ENCODE data around the gene DDX1. TPM values are rescaled to one million over a fixed set of nuclear protein-coding genes. Genes with fewer than 3 reads are reported as not detected.

DDX1 gene
- total RNA-seq, 1 donor from 2014 or later, result 58.5 TPM

DNA sequence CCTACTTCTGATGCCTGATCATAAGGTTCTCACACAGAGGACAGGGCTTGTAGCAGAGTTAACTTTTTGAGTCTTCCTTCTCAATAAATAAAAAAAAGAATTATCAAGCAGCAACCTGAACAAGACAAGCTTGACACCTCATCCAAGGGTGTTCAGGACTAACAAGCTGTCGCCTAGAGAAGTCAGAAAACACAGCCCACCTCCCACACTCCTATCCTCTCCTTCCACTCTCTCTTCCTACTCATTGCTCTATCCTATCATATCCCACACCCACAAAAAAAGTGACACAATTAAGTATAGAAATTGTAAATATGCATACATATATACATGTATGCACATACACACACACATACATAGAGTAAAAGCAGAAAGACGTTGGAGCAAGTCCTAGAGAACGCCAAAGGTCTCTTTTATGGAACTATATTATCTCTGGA lies 35.9 kb upstream of the DDX1 start:
- TF ChIP-seq, protein P1, sequence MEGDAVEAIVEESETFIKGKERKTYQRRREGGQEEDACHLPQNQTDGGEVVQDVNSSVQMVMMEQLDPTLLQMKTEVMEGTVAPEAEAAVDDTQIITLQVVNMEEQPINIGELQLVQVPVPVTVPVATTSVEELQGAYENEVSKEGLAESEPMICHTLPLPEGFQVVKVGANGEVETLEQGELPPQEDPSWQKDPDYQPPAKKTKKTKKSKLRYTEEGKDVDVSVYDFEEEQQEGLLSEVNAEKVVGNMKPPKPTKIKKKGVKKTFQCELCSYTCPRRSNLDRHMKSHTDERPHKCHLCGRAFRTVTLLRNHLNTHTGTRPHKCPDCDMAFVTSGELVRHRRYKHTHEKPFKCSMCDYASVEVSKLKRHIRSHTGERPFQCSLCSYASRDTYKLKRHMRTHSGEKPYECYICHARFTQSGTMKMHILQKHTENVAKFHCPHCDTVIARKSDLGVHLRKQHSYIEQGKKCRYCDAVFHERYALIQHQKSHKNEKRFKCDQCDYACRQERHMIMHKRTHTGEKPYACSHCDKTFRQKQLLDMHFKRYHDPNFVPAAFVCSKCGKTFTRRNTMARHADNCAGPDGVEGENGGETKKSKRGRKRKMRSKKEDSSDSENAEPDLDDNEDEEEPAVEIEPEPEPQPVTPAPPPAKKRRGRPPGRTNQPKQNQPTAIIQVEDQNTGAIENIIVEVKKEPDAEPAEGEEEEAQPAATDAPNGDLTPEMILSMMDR (IDR thresholded peaks at IDR 0.05; ENCODE audit: insufficient read depth, low read length, poor library complexity, severe bottlenecking), result no peak
- H3K36me3 ChIP-seq (ENCODE audit: control insufficient read depth, insufficient read depth, low read length), result no peaks in the 10 kb centered on the region

DNA sequence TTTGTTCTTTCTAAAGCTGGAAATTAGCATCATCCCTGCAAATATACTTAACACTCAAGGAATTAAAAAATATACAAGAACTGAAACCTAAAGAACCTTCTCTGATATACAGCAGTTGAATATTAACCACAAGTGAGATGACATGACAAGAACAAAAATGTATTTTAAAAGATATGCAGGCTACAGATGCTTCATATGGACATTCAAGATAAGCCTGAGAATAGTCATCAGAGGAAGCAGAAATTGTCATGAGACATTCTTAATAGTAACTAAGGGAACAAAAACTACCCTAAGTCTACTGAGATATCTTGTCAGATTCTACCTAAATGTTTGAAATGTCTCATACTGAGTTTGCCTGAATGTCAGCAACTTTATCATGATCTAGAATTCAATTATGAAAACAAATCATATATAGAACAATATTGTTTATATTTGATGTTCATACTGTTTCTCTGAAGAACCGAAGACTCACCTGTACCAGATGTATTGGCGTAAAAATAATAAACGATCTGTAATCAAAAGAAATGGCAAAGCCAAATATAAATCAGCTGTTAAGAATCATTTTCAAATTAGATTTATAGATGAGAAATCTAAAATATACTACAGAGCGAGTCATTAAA lies 35.2 kb upstream of the DDX1 start:
- no peak for DNase-seq (ENCODE audit: low read depth)
- H3K27me3 ChIP-seq (ENCODE audit: control insufficient read depth, insufficient read depth, low read length), result no peaks in the 10 kb centered on the region
- TF ChIP-seq, protein P1 (IDR thresholded peaks at IDR 0.05; ENCODE audit: insufficient read depth, low read length, poor library complexity, severe bottlenecking), result no peak
- no peaks in the 10 kb centered on the region for H3K36me3 ChIP-seq (ENCODE audit: control insufficient read depth, insufficient read depth, low read length)
- no peak overlapping the region for H3K4me3 ChIP-seq (ENCODE audit: low read depth, low read length)

More for the DNA sequence above, 35.9 kb upstream of the DDX1 start:
- Histone ChIP-seq H3K4me3 (ENCODE audit: low read depth, low read length) (no peak overlapping the region), H3K27me3 (ENCODE audit: control insufficient read depth, insufficient read depth, low read length) (no peaks in the 10 kb centered on the region)
- DNase-seq (ENCODE audit: low read depth), result no peak

DNA sequence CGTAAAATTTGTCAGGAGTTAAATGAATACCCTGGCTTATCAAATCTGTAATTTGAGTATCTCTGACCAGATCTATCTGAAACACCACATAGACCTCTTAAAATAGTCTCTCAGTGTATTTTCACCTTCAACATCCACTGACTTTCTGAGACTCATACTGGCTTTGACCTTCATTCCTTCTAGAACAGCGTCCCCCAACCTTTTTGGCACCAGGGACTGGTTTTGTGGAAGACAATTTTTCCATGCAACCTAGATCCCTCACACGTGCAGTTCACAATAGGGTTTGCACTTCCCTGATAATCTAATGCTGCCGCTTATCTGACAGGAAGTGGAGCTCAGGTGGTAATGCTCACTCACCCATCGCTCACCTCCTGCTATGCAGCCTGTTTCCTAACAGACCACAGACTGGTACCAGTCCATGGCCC lies 33.8 kb upstream of the DDX1 start:
- Histone ChIP-seq H3K4me3 (ENCODE audit: low read depth, low read length) (no peak overlapping the region), H3K36me3 (ENCODE audit: control insufficient read depth, insufficient read depth, low read length) (no peaks in the 10 kb centered on the region), H3K27me3 (ENCODE audit: control insufficient read depth, insufficient read depth, low read length) (no peaks in the 10 kb centered on the region)
- DNase-seq (ENCODE audit: low read depth), result no peak
- TF ChIP-seq, protein P1 (IDR thresholded peaks at IDR 0.05; ENCODE audit: insufficient read depth, low read length, poor library complexity, severe bottlenecking), result no peak

DNA sequence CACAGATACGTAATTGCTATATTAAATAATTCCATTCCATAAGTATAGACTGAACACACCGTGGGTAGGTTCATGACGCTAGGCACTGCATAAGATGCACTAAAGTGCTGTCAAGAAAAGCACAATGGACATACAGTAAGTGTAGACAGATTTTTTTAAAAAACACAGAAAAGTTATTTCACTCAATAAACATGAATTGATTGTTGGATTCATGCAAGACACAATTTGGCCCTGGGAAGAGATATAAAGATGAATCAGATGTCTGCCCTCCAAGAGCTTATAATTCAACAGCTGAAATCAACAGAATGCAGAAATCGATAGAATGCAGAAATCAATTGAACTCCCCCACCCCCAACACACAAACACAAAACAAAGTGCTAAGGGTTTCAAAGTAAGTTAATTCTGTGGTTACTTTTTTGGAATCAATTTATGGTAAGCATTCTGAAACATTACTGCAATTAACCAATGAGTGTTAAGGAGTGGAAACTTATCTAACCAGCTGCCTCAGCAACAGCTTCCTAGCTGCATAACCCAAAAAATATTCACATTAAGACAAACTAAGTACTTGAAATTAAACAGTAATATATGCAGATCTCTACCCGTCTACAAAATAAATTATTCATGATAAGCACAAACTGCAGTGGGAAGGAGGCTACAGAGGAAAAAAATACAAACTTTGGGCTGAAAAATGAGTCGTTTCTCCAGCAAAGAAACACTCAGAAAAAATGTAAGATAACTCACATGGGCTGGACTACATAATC lies 32.1 kb upstream of the DDX1 start:
- peak overlapping the region; percentile 75 for H3K4me3 ChIP-seq (ENCODE audit: low read depth, low read length)
- DNase-seq (ENCODE audit: low read depth), result no peak
- H3K27me3 ChIP-seq (ENCODE audit: control insufficient read depth, insufficient read depth, low read length), result no peaks in the 10 kb centered on the region
- TF ChIP-seq, protein P1 (IDR thresholded peaks at IDR 0.05; ENCODE audit: insufficient read depth, low read length, poor library complexity, severe bottlenecking), result no peak
- no peaks in the 10 kb centered on the region for H3K36me3 ChIP-seq (ENCODE audit: control insufficient read depth, insufficient read depth, low read length)

DNA sequence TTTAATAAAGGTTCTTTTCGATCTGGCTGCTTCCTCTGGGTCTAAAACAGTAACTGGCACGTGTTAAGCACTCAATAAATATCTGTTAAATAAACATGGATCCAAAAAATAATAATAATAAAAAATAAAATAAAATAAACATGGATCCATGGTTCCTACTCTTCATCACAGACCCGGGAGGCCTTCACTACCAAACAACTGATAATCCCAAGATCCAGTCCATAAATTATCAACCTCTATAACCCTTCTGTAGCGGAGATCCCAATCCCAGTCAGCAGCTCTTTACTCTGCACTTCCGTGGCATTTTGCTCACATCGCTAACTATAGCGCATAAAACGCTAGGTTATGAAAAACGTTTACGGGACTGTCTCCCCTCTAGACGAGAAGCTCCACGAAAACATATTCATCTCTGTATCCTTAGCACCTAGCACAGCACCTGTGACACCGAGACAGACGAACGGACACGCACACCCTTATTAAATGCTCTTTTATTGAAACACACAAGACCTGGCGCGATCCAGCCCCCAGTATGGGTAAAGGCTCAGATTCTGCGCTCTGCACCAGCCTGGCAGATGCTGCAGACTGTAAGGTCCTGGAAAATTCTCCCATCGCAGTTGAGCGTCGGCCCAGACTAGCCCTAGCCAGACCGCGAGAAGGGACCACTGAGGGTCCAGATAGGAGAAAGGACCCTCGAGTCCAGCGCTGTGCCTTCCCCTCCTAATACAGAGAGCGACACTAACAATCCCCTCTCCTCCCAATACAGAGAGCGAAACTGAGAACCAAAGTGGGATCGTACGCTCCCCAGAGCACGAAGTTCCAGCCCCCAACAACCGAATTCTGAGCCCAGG lies 31.3 kb upstream of the DDX1 start:
- Histone ChIP-seq H3K27me3 (ENCODE audit: control insufficient read depth, insufficient read depth, low read length) (no peaks in the 10 kb centered on the region), H3K36me3 (ENCODE audit: control insufficient read depth, insufficient read depth, low read length) (no peaks in the 10 kb centered on the region), H3K4me3 (ENCODE audit: low read depth, low read length) (peak overlapping the region; percentile 75)
- TF ChIP-seq, protein P1 (IDR thresholded peaks at IDR 0.05; ENCODE audit: insufficient read depth, low read length, poor library complexity, severe bottlenecking), result no peak
- no peak for DNase-seq (ENCODE audit: low read depth)
